Left ventricle myocardium inferior (tissue), 1 donor: ENCODE data around the gene CAMSAP2. TPM values are rescaled to one million over a fixed set of nuclear protein-coding genes. Genes with fewer than 3 reads are reported as not detected.

ENCODE experiments used
- DNase-seq: peaks from one replicate; pipeline ENCODE4 v3.0.0-alpha.2; 2020
- H3K27ac ChIP-seq: fragments of 200-600 bp; replicated peaks from 2 replicates; pipeline ENCODE4 v1.8.0; 2021
- H3K27me3 ChIP-seq: fragments of 200-600 bp; 2 replicates; pipeline ENCODE4 v1.8.0; 2021; ENCODE audit warnings: low read depth
- H3K36me3 ChIP-seq: fragments of 200-600 bp; 2 replicates; pipeline ENCODE4 v1.8.0; 2021
- H3K4me1 ChIP-seq: fragments of 200-600 bp; 2 replicates; pipeline ENCODE4 v1.8.0; 2021
- H3K4me3 ChIP-seq: fragments of 200-600 bp; 2 replicates; pipeline ENCODE4 v1.8.0; 2021; ENCODE audit warnings: mild to moderate bottlenecking, moderate library complexity
- H3K9me3 ChIP-seq: fragments of 200-600 bp; replicated peaks from 2 replicates; pipeline ENCODE4 v1.8.0; 2021
- intact Hi-C: fragments of 100-400 bp; cut with micrococcal nuclease; formaldehyde crosslinking; loops from one replicate; pipeline ENCODE4 v1.11.0; 2022
- total RNA-seq: library from RNA; stranded (reverse); fragmentation: NEBNext Ultra II Directional; extraction: Animal tissue kit (Norgen Biotek cat#: 25700); gene quantifications from one replicate; pipeline ENCODE4 v1.2.1, GENCODE V29; 2021
- TF ChIP-seq, protein P1 (sequence below): fragments of 200-600 bp; IDR thresholded peaks from 2 replicates; pipeline ENCODE4 v1.8.0; 2021; ENCODE audit warnings: antibody characterized with exemption, mild to moderate bottlenecking, borderline replicate concordance
- donor health status: DM: no; HTN: yes; CAD: no; lungs with severe emphysema.

Gene CAMSAP2
- total RNA-seq, 1 donor from 2014 or later: 34.1 TPM

- Histone ChIP-seq H3K4me1 (peaks cover 12% of the 10 kb centered on the region), H3K27ac (no peak overlapping the region), H3K9me3 (peaks cover 15% of the 10 kb centered on the region), H3K27me3 (no peaks in the 10 kb centered on the region), H3K36me3 (peaks cover 17% of the 10 kb centered on the region), H3K4me3 (no peak overlapping the region)
- DNase-seq: no peak
- intact Hi-C loops: loop anchor here (10.0 kb wide), 1 partner anchor 210 kb away; the partner anchor contains the start of gene KIF14
- TF ChIP-seq, protein P1, sequence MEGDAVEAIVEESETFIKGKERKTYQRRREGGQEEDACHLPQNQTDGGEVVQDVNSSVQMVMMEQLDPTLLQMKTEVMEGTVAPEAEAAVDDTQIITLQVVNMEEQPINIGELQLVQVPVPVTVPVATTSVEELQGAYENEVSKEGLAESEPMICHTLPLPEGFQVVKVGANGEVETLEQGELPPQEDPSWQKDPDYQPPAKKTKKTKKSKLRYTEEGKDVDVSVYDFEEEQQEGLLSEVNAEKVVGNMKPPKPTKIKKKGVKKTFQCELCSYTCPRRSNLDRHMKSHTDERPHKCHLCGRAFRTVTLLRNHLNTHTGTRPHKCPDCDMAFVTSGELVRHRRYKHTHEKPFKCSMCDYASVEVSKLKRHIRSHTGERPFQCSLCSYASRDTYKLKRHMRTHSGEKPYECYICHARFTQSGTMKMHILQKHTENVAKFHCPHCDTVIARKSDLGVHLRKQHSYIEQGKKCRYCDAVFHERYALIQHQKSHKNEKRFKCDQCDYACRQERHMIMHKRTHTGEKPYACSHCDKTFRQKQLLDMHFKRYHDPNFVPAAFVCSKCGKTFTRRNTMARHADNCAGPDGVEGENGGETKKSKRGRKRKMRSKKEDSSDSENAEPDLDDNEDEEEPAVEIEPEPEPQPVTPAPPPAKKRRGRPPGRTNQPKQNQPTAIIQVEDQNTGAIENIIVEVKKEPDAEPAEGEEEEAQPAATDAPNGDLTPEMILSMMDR: no peak
These were observed 95.7 kb downstream of the CAMSAP2 start for GRCh38 chr1:200834383-200834782.

DNA sequence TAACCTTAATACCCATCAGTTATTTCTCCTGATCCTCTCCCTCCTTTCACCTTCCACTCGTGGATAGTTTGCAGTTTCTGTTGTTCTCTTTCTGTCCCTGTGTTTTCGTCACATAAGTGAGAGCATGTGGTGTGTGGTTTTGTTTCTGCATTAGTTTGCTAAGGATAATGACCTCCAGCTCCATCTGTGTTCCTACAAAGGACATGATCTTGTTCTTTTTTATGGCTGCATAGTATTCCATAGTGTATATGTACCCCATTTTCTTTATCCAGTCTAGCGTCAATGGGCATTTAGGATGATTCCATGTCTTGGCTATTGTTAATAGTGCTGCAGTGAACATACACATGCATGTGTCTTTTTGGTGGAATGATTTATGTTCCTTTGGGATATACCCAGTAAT, 97.5 kb downstream of the CAMSAP2 start:
- H3K27ac ChIP-seq: no peak overlapping the region
- no peak for DNase-seq
- H3K9me3 ChIP-seq: peaks cover 15% of the 10 kb centered on the region
- no peaks in the 10 kb centered on the region for H3K27me3 ChIP-seq
- intact Hi-C loops: loop anchor here (10.0 kb wide), 1 partner anchor 211 kb away; the partner anchor contains the start of gene KIF14
- TF ChIP-seq, protein P1: no peak
- no peak overlapping the region for H3K4me3 ChIP-seq
- H3K4me1 ChIP-seq: peaks cover under 1% of the 10 kb centered on the region
- peaks cover 17% of the 10 kb centered on the region for H3K36me3 ChIP-seq

GRCh38 chr1:200837931-200838571, 99.4 kb downstream of the CAMSAP2 start:
- DNase-seq: no peak
- TF ChIP-seq, protein P1: peak; percentile 65
- Histone ChIP-seq H3K27me3 (no peaks in the 10 kb centered on the region), H3K9me3 (peaks cover 15% of the 10 kb centered on the region), H3K4me3 (no peak overlapping the region), H3K4me1 (no peaks in the 10 kb centered on the region), H3K36me3 (peaks cover 23% of the 10 kb centered on the region), H3K27ac (no peak overlapping the region)
- intact Hi-C loops: loop anchor here (10.0 kb wide), 1 partner anchor 213 kb away; the partner anchor contains the start of gene KIF14

GRCh38 chr1:200838676-200839445, 100.2 kb downstream of the CAMSAP2 start:
- Histone ChIP-seq H3K36me3 (peaks cover 27% of the 10 kb centered on the region), H3K4me1 (no peaks in the 10 kb centered on the region), H3K27me3 (no peaks in the 10 kb centered on the region), H3K4me3 (no peak overlapping the region), H3K27ac (no peak overlapping the region), H3K9me3 (peaks cover 15% of the 10 kb centered on the region)
- DNase-seq: no peak
- TF ChIP-seq, protein P1: no peak
- intact Hi-C loops: loop anchor here (10.0 kb wide), 1 partner anchor 214 kb away; the partner anchor contains the start of gene KIF14

DNA sequence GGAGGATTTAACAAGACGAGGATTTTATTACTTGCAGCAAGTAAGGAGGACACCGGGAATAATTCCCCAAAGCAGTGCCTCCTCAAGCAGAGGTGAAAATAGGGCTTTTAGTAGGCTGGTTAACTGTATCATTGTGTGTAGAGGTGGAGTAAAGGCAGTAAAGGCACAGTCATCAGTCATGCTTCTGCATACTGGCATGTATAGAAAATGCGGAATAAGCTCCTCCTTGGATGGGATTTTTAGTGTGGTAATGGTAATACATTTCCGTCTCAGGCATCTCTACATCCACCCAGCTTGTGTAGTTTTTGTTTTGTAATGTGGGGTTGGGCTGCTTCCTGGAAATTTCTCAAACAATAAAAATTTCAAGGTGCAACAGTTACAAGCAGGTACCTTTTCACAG, 106.7 kb downstream of the CAMSAP2 start:
- Histone ChIP-seq H3K36me3 (peaks cover 63% of the 10 kb centered on the region), H3K27ac (no peak overlapping the region), H3K9me3 (no peaks in the 10 kb centered on the region), H3K4me1 (no peaks in the 10 kb centered on the region), H3K4me3 (no peak overlapping the region), H3K27me3 (no peaks in the 10 kb centered on the region)
- intact Hi-C loops: no loop called here
- TF ChIP-seq, protein P1: no peak
- no peak for DNase-seq
